Testis (tissue), 3 donors: ENCODE data around the gene SEC11A. TPM values are rescaled to one million over a fixed set of nuclear protein-coding genes. Genes with fewer than 3 reads are reported as not detected.

Source experiments
- DNase-seq: peaks from one replicate; pipeline ENCODE4 v3.0.0-alpha.2; 2019
- H3K27ac ChIP-seq, 2 donors: fragments of 200-600 bp; sonication (generic); one replicate each; pipeline ENCODE4 v1.5.1; 2019
- H3K27me3 ChIP-seq: fragments of 200-600 bp; sonication (generic); one replicate; pipeline ENCODE4 v1.5.1; 2019
- H3K36me3 ChIP-seq: fragments of 200-600 bp; sonication (generic); one replicate; pipeline ENCODE4 v1.5.1; 2017; ENCODE audit warnings: low read depth; ENCODE audit errors: missing control alignments
- H3K4me1 ChIP-seq: fragments of 200-600 bp; sonication (generic); one replicate; pipeline ENCODE4 v1.5.1; 2019
- H3K4me3 ChIP-seq, 2 donors: fragments of 200-600 bp; sonication (generic); one replicate each; pipeline ENCODE4 v1.5.1; 2017 to 2019
- H3K9me3 ChIP-seq: fragments of 200-600 bp; sonication (generic); one replicate; pipeline ENCODE4 v1.5.1; 2017
- CTCF ChIP-seq, 3 experiments: fragments of 450-650 bp in 2 of 3; fragments of 200-600 bp in 1 of 3; sonication (generic) in 1 of 3; IDR thresholded peaks; one replicate each; pipeline ENCODE4 v1.5.1; 2016 to 2019; ENCODE audit warnings: antibody characterized with exemption in 3 of 3, mild to moderate bottlenecking in 2 of 3, moderate library complexity in 1 of 3
- POLR2A ChIP-seq: fragments of 450-650 bp; IDR thresholded peaks from one replicate; pipeline ENCODE4 v1.6.1; 2017; ENCODE audit warnings: antibody characterized with exemption, mild to moderate bottlenecking, moderate library complexity
- WGBS, 2 donors: methylation state at CpG; one replicate each; pipeline ENCODE4 v1.1.5; 2018; 5-methylcytosine and 5-hydroxymethylcytosine counted together
- intact Hi-C: fragments of 100-400 bp; cut with DNase I; formaldehyde crosslinking; loops from one replicate; pipeline ENCODE4 v1.15.1; 2023; ENCODE audit warnings: low total_unique reads
- polyA plus RNA-seq: library from polyadenylated mRNA; stranded (reverse); fragments of 350-450 nt; fragmentation: Illumina TruSeq; extraction: RNeasy Lipid Tissue Mini Kit (QIAGEN cat#74804); gene quantifications from one replicate; pipeline ENCODE4 v1.2.3, GENCODE V29; 2014; ENCODE audit warnings: low read depth, low replicate concordance; ENCODE audit not compliant: insufficient read depth
- total RNA-seq, 2 donors: library from RNA; depleted of rRNA; stranded (reverse); fragments of >200 nt; gene quantifications; one replicate each; pipeline ENCODE4 v1.2.3, GENCODE V29; 2016

Gene SEC11A
- total and polyA plus RNA-seq, 3 donors from 2014 or later = 67.7 to 121 (median 88.9) TPM

DNA sequence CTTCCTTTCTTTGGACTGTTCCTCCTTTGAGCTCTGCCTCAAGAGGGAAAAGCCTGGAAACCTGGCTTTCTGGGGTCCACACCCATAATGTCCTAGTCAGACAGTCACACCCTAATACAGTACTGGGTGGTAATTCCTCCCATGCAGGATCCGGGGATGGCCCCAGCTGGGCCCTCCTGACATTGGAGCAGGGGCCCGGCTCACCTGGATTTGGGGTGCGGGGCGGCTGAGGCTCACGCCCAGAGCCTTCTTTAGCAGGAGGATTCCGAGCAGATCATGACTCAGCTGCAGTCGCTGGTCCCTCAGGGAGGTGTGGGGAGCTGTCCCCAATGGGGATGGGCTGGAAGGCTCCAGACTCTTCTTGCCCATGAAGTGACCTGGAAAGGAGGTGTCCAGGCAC, 59.0 kb downstream of the SEC11A start:
- intact Hi-C loops = no loop called here
- H3K4me3 ChIP-seq = no peak overlapping the region
- no peak for TF ChIP-seq CTCF (IDR thresholded peaks at IDR 0.05)
- no peak for TF ChIP-seq POLR2A
- H3K9me3 ChIP-seq = no peaks in the 10 kb centered on the region
- DNase-seq = no peak
- H3K27me3 ChIP-seq = no peaks in the 10 kb centered on the region
- WGBS, 2 donors = 59% methylated on average over 7 of the region's 7 CpGs; no CpG with 5 or more reads in 1 of the 2 donors
- no peak overlapping the region for H3K27ac ChIP-seq
- H3K4me1 ChIP-seq = peaks cover 21% of the 10 kb centered on the region
- no peaks in the 10 kb centered on the region for H3K36me3 ChIP-seq

- H3K27ac ChIP-seq = peak overlapping the region; percentile 64 to 90
- WGBS, 2 donors = 1 to 5% methylated on average over 17 to 19 of the region's 19 CpGs
- H3K36me3 ChIP-seq = no peaks in the 10 kb centered on the region
- no peaks in the 10 kb centered on the region for H3K9me3 ChIP-seq
- peak; percentile 86 for DNase-seq
- peak overlapping the region; percentile 90 to 91 for H3K4me3 ChIP-seq
- H3K27me3 ChIP-seq = no peaks in the 10 kb centered on the region
- intact Hi-C loops = no loop called here
- peaks cover 33% of the 10 kb centered on the region for H3K4me1 ChIP-seq
- TF ChIP-seq POLR2A (no peak), CTCF (IDR thresholded peaks at IDR 0.05) (peak; percentile 33 to 55 (median 42))
These were observed 61.1 kb downstream of the SEC11A start for GRCh38 chr15:84654689-84655453.

DNA sequence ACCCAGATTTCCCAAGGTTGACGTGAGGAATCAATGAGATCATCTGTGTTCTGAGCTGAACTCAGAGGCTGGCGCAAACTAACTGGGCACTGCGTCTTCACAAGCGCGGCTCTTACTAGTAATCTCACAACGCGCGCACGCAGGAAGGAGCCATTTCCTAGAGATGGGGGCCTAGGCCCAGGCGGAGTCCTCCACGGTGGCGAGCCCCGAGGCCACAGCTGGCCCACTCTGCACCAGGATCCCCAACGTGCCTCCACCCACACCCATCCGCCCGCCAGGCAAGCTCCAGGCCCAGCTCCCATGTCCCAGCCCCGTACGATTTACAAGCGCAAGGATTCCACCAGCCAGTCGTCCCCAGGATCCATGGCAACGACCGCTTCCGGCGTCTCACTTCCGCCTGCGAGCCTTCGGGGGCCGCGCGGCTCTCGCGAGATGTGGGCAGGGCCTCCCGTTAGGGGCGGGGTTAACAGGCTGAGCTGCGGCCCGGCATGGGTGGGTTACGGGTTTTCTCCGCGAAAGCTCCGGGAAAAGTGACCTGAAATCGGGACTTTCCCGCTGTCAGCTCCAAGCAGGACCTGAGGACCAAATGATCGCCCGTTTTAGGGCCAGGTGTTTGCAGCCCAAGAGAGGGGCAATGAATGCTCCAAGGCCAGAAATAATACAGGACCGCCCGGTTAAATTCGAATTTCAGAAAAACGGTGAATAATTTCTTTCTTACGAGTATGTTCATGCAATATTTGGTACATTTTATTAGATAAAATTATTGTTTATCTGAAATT, 61.8 kb downstream of the SEC11A start, which contains the start of gene WDR73:
WDR73 (minus strand) TSS at position 374 of the 779 bp plus-strand sequence; CDS start at position 365, 9 bp downstream.
- Histone ChIP-seq H3K27ac (peak within 1 kb of the TSS; percentile 64 to 90), H3K4me3 (peak within 1 kb of the TSS; percentile 90 to 91), H3K4me1 (peaks cover 34% of the 10 kb centered on the region), H3K36me3 (no peaks in the 10 kb centered on the region), H3K27me3 (no peaks in the 10 kb centered on the region), H3K9me3 (no peaks in the 10 kb centered on the region)
- TF ChIP-seq CTCF (IDR thresholded peaks at IDR 0.05) (no peak), POLR2A (no peak)
- DNase-seq = peak; percentile 98
- WGBS, 2 donors = 0 to 1% methylated on average over 22 to 39 of the region's 49 CpGs
- intact Hi-C loops = no loop called here

DNA sequence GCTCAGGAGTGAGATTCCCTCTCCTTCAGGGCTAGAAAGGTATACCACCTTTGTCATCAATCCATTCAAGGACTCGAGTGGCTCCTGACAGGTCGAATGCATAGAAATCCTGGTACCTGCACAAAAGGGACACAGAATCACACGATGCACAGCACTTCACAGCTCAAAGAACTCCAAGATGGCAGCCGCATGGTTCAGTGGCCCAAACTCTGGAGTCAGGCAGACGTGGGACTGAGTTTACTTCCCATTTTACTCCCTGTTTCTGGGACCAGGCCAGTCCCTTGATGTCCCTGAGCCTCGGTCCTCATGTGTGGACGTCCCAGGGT, 62.4 kb downstream of the SEC11A start:
- 6 to 11% methylated on average over 7 of the region's 7 CpGs for WGBS, 2 donors
- DNase-seq = no peak
- H3K9me3 ChIP-seq = no peaks in the 10 kb centered on the region
- peak overlapping the region; percentile 90 to 91 for H3K4me3 ChIP-seq
- intact Hi-C loops = no loop called here
- peaks cover 40% of the 10 kb centered on the region for H3K4me1 ChIP-seq
- H3K36me3 ChIP-seq = no peaks in the 10 kb centered on the region
- H3K27me3 ChIP-seq = no peaks in the 10 kb centered on the region
- peak overlapping the region; percentile 64 to 90 for H3K27ac ChIP-seq
- no peak for TF ChIP-seq CTCF (IDR thresholded peaks at IDR 0.05)
- no peak for TF ChIP-seq POLR2A
